GM12891 (cell line): ENCODE measurements around the gene KDM4B.

ENCODE experiments used
- PAX5 ChIP-seq: IDR thresholded peaks from 2 replicates; pipeline ENCODE4 v1.6.1; 2011; ENCODE audit warnings: low read length, moderate library complexity, mild to moderate bottlenecking; ENCODE audit not compliant: insufficient read depth, severe bottlenecking
- POLR2A ChIP-seq: IDR thresholded peaks from 2 replicates; pipeline ENCODE4 v1.6.1; 2011; ENCODE audit warnings: low read depth, low read length, control low read depth
- POLR2AphosphoS5 ChIP-seq: IDR thresholded peaks from 2 replicates; pipeline ENCODE4 v1.6.1; 2011; ENCODE audit warnings: low read depth, low read length, control low read depth
- SPI1 ChIP-seq: IDR thresholded peaks from 2 replicates; pipeline ENCODE4 v1.6.1; 2011; ENCODE audit warnings: low read depth, low read length, control low read depth
- TAF1 ChIP-seq: IDR thresholded peaks from 2 replicates; pipeline ENCODE4 v1.6.1; 2011; ENCODE audit warnings: low read depth, low read length, control low read depth

GRCh38 chr19:5052945-5053485, 84.1 kb downstream of the KDM4B start:
- TF ChIP-seq POLR2AphosphoS5 (no peak), POLR2A (no peak), TAF1 (no peak), PAX5 (no peak), SPI1 (no peak)
